ENCODE data around the gene VPS37B. TPM values are rescaled to one million over a fixed set of nuclear protein-coding genes. Genes with fewer than 3 reads are reported as not detected.
A peak's percentile ranks its signal among the peaks of the same experiment; 100 is the strongest.
"Not testable (repeated sequence)": the region's sequence is repeated elsewhere in the genome, so short reads cannot be mapped to it uniquely, and the experiment has no call there.

VPS37B gene
- total RNA-seq, 1 experiment from 2014 or later, result 111 TPM

DNA sequence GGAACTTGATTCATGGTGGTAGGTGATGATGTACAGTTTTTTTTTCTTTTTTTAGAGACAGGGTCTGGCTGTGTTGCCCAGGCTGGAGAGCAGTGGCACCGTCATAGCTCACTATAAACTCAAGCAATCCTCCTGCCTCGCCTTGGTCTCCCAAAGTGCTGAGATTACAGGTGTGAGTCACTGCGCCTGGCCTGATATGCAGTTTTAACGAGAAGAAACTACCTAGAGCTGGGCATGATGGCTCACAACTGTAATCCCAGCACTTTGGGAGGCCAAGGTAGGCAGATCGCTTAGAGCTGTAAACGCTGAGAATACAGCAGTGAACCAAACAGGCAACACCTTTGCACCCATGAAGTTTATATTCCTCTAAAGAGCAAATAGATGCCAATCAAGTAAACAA lies 13.0 kb upstream of the VPS37B start:
- DNase-seq (ENCODE audit: low spot score), result no peak

DNA sequence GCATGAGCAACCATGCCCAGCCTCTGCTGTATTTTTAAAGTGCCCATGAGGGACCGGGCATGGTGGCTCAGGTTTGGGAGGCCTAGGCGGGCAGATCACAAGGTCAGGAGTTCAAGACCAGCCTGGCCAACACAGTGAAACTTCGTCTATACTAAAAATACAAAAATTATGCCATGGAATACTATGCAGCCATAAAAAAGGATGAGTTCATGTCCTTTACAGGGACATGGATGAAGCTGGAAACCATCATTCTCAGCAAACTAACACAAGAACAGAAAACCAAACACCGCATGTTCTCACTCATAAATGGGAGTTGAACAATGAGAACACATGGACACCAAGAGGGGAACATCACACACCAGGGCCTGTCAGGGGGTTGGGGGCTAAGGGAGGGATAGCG lies 9.3 kb upstream of the VPS37B start:
- DNase-seq (ENCODE audit: low spot score), result not testable (repeated sequence)

DNA sequence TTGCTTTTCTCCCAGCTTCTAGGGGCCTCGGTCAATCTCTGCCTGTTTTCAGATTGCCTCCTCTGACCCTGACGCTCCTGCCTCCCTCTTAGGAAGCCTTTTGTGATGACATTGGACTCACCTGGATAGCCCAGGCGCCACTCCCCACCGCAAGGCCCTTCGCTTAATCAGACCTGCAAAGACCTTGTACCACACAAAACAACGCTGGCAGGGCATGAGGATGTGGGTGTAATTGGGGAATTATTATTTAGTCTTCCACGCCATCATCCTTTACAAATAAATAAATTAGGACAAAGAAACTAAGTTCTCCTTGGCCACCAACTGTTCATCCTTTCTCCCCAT lies 7.7 kb upstream of the VPS37B start:
- no peak for DNase-seq (ENCODE audit: low spot score)

DNA sequence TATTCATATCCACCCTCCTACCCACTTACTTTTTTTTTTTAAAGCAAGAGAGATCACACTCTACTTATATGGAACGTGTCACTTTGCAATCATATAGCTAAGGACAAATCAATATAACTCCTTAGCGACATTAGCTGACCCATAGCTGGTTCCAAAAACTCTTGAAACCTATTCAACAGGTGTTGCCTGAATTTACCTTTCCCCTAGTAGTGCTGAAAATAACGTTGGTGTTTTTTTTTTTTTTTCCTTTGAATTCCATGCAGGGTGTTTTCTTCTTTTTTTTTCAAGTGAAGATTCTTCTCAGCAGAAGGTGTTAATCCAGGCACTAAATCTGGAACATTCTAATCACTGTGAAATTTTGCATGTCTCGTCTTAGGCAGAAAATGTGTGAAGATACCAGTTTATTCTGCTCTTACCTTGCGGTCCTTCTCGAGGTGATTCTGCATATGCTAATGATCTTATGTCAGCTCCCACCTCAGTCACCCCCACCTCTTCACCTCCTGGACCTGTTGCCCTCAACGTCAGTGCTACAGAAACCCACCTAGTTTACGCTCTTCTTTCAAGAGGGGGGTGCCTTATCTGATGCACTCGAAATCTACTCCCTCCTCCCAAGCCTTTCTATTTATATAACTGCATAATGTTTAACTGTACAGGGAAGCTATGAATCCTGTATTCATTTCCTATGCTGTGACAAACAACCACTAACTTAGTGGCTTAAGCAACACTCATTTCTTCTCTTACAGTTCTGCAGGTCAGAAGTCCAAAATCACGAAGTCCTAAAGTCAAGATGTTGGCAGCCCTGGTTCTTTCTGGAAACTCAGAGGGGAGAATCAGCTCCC lies 7.1 kb upstream of the VPS37B start:
- no peak for DNase-seq (ENCODE audit: low spot score)

DNA sequence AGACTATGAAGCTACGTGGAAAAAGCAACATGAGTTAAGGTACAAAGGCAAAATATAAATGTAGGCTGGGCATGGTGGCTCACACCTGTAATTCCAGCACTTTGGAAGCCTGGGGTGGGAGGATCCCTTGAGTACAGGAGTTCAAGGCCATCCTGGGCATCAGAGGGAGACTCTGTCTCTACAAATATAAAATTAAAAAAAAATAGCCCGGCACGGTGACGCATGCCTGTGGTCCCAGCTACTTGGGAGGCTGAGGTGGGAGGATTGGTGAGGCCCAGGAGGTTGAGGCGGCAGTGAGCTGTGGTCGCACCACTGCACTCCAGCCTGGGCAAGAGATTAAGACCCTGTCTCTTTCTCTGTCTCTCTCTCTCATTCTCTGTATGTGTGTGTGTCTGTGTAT lies 4.0 kb upstream of the VPS37B start:
- DNase-seq (ENCODE audit: low spot score), result no peak

DNA sequence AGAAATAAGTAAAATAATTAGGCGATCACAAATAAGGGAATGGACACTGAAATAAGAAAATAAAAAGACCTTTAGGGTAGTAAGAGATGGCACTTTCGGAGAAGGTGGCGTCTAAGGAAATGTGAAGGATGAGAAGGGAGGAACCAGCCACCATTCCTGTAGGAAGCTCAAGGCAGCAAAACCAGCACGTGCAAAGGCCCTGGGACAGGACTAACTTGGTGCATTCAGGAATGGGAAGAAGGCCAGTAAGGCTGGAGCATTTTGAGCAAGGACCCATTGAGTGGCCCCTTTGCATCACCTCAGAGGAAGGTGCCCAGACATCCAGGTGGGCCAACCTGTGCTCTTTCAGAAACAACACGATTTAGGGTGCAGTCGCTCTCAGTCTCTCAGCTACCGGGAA lies 738 bp upstream of the VPS37B start:
- DNase-seq (ENCODE audit: low spot score), result no peak

DNA sequence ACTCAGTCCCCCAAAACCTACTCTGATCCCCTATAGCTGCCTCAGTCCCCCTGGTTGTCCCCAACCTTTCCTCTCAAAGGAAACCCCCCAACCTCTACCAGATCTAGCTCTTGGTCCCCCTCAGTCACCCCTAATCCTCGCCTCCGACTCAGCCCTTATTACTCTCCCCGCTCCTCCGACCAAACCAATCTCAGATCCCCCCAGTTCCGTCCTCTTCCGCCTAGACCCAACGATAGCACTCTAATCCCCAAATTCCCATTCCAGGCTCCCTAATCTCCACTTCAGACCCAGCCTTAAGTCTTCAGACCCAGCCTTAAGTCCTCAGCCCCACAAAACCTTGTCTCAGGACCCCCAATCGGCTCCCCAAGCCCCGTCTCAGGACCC lies 612 bp downstream of the VPS37B start:
- DNase-seq (ENCODE audit: low spot score), result no peak

DNA sequence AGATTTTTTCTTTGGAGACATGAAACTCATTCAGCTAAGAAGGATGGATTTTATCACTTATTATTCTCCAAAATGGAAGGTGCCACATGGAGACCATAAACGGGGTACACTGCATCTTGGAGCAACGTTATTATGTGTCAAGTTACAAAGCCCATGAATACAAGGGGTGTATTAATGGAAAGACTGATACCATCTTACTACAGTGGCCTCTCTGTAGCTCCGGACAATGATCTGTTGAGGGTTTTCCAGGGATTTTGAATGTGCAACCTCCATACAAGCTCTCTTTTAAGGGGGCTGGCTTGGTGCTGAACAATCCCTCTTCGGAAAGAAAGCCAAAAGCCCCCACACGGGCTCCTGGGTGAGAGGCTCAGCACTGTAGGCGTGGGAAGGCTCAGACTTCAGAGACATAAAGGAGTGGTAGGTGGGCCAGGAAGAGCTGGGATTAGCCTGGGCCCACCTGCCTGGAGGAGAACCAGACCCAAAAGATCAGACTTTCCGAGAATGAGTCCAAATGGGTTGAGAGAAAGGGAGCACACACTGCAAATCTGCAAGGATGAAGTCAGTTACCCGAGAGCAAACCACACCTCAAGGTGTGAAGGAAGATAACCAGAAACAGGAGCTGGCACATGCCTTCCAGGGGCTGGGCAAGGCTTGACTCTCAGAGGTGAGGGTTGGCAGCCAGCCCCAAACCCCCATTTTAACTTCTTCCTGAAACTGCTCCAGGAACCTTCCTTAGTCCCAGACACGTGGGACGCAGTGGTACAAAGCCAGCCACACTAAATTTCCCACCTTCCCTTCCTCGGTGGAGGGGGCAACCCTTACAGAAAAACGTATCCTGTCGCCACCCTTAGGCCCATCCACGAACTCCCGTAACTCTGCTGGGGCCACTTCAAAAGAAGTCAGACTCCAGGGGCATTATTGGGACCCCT lies 1.5 kb downstream of the VPS37B start:
- peak; percentile 83 for DNase-seq (ENCODE audit: low spot score)

DNA sequence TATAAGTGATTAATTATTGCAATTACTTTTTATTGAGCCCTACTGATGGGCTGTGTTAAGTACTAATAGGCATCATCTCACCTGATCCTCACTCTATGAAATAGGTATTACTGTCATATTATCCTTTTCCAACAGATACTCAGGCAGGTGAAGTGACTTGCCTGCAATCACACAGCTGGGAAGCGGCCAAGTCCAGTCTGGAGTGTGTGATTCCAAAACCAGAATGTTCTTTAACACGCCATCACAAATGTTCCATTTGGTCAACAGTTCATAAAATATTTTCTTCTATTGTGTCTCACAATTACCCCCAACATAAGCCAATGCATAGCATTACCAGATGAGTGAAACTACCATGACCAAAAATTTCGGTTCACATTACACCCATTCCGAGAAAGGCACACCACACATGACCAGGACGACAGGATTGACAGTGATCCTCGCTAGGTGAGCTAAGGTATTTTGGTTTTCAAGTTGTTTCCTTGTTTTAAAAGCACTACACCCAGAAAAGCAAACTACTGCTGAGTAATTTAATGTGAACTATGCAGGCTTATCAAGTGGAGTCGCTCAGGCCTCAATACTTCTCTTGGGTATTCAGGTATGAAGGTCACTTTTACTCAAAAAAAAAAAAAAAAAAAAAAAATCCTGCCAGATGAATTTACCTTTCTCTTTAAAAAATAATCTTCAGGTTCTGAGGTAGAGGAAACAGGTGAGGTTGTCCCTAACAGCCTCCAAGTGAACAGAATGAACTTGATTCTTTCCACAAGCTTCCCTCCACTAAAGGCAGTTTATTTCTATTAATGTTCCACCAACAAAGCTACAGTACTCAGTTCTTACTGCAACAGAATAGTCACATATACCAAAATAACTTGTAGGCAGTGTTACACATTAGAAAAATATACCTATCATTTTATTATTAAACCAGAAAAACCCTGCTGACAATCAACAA lies 2.4 kb downstream of the VPS37B start:
- peak; percentile 70 for DNase-seq (ENCODE audit: low spot score)

DNA sequence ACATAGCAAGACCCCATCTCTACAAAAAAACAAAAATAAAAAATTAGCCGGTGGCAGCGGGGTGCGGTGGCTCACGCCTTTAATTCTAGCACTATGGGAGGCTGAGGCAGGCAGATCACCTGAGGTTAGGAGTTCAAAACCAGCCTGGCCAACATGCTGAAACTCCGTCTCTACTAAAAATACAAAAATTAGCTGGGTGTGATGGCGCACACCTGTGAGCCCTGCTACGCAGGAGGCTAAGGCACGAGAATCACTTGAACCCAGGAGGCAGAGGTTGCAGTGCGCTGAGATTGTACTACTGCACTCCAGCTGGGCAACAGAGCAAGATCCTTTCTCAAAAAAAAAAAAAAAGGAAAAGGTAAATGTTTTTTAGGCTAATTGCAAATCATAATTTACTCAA lies 3.2 kb downstream of the VPS37B start:
- DNase-seq (ENCODE audit: low spot score), result not testable (repeated sequence)

DNA sequence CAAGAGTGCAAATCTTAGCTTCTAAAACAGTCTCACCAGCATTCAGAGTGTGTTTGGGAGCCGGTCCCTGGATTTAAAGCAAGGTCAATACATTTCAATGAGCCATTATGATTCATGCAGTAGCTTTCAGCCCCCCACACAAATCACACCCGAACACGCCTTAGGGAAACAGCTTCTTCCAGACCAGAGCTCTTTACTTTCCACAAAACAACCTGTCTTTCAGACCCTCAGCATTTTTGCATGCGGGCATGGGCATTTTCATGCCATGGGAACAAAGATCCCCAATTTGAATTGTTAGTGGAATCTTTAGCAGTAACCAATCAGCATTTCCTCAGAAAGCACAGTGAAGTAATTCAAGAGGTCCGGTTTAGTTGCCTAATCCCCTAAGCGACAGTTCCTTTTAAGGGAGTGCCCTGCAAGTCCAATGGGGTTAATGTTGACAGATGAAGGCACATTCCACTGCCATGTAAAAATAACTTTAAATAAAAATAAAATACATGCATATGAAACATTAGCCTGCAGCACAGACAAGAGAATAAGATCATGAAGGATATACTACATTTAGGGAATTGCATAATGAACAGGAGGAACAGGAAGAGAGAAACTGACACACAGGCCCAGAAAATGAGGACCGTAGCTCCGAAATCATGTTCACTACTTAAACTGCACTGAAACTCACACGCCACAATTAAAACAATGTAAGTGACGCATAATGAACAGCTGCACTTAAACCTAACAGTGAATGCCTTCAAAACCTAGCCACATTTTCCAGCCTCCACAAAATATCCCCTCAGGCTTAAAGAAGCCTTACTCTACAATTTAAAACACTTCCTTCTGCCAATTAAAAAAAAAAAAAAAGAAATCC lies 4.0 kb downstream of the VPS37B start:
- DNase-seq (ENCODE audit: low spot score), result peak; percentile 59

DNA sequence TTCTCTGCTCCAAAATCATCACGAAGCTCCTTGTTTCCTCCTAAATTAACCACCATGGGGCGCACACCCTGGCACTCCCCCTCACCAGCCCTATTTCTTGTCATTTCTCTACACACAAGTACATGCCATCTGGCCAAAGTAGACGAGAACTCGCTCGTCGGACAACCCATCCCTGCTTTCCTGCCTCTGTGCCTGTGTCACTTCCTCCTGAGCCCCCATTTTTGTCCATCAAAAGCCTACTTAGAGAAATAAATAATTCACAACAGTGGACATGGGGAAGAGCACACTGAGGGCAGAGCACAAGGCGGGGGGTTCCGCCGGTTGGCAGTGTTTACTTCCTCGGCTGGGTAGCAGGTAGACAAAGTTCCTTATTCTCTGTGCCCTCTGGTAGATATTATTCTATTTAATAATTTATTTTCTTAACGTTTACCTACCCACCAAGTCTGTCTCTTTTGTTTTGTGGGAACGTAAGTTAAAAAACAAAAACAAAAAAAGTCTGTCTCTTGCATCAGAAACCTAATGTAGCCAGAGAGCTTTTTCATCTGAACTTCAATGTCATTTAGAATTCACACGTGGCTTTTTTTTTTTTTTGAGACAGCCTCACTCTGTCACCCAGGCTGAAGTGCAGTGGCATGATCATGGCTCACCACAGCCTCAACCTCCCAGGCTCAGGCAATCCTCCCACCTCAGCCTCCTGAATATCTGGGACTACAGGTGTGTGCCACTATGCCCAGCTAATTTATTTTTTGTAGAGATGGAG lies 6.0 kb downstream of the VPS37B start:
- no peak for DNase-seq (ENCODE audit: low spot score)

DNA sequence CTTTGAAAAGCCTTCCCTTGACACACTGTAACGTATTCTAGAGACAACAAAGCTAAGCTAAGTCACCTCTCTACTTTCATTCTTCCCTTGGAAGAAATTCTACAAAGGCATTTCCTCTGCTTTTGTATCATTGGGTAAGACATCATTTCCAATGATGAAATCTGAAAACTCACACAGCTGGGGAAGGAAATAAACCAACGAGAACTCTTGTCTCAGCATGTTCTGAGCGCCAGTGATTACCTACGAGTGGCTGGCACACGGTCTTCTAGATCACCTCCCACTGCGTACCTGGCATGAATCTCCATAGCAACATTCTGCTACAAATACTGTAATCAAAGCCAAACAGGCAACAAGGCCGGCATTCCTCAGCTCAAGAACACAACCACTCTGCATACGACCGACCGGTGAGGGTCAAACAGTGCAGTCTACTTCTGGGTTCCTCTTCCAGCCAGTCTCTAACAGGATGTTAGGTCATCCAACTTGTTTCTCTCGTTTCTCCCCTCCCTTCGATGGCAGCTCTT lies 7.6 kb downstream of the VPS37B start:
- peak; percentile 97 for DNase-seq (ENCODE audit: low spot score)

DNA sequence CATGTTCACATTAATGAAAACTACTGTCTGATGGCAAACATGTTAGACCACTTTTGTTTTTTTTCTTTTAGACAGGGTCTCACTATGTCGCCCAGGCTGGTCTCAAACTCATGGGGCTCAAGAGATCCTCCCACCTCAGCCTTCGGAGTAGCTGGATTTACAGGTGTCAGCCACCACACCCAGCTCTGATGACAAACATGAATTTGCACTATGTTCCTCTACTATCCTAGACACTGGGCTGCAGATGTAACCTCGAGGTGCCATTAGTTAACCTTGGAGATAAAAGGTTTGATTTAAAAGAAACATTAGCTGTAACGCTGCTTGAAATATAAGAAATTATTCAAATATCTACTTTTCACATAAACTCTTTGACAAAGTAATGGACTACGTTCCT lies 8.1 kb downstream of the VPS37B start:
- no peak for DNase-seq (ENCODE audit: low spot score)

DNA sequence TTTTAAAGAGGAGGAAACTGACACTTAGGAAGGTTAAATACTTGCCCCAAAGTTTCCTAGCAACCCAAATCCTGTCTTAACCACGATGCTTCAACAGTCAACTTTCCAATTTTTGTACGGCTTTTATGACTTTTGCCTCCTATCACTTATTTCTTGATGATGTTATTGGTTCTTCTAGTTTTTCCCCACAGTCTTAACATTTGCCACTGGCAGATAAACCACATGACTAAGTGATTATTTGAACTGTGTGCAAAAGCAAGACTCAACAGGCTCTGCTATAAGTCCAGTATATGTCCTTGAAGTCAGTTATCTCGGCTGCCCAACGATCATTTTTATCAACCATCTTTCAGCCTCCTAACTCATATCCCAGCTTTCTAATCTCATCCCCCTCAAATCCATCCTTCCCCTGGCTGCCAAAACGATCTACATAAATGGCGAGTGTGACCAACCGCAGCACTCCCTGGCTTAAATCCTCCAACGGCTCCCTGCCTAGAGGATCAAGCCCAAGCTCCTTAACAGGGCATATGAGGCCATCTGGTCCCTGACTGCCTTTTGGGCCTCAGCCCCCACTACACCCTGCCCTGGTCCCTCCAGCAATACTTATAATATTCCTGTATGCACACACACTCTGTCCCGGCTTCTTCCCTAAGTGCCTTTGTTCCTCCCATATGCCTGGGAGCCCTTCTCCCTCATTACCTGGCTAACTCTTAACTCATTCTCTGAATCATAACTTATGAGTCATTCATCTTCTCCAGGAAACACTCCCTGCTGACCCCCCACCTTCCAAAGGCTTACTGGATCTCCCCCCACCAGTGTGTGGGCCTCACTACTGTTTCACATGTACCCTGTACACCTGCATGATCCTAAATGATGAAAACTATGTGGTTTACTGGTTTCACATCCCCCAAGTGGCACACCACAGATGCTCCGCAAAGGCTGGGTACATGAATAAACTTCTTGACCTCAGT lies 8.8 kb downstream of the VPS37B start:
- DNase-seq (ENCODE audit: low spot score), result peak; percentile 85

DNA sequence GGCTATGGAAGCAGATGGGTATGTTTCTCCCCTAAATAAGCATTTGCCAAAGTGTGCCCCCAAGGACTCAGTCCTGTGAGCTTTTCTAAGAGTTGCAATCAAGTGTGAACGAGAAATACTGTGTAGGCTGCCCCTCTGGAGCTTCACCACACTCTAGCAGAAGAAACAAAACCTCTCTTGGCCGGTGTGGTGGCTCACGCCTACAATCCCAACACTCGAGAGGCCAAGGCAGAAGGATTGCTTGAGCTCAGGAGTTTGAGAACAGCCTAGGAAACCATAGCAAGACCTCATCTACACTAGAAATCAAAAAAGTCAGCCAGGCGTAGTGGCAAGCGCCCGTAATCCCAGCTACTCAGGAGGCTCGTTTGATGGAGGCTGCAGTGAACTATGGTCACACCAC lies 9.8 kb downstream of the VPS37B start:
- no peak for DNase-seq (ENCODE audit: low spot score)

DNA sequence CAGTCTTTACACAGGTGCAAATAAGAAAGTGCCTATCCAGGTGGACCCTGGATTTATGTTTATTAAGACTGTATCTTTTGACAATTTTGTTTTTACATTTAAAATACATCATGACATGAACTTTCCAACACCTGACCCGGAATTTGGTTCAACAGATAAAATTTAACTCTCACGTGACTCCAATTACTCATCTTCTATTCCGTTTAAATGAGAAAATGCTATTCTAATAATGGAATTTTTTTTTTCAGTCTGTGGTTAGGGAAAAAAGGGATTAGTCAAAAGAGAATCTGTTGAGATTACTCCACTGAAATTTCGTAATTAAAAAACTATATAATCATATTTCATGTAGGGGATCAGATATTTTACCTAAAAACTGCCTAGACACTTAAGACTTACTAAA lies 11.1 kb downstream of the VPS37B start:
- no peak for DNase-seq (ENCODE audit: low spot score)

DNA sequence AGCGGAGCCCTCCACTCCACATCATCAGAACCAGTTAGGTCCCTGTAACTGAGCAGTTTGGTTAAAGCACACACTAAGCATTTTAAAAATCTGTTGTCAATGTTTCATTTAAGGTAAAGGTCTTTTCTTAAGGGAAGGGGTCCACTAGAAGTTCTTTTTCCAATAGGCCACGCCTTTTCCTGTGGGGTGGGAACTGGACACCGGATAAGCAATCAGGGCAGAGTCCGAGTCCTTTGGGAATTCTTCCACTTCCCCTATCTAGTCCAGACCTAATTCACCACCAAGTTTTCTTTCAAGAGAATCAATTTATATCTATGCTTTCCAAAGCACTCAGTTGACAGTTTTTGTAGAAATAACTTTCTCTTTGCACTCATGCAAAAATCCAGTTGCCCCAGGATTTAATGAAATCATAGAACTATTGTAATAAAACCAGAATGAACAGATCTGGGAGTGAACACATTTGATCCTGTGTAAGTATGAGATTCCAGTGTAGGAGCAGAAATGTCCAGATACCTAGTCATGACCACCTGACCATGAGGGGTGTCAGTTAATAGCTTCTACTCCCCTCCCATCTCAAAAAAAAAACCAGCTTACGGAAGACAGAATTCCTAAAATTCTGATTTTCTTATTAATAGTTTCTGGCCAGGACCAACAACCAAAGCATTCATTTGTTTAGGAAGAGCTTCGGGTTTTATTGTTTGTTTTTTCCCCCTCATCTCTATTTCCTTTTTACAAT lies 11.7 kb downstream of the VPS37B start:
- no peak for DNase-seq (ENCODE audit: low spot score)

Data from HT-29 (cell line).